GM12892 (cell line): ENCODE data around the gene IL32.

ENCODE experiments used
- POLR2A ChIP-seq: IDR thresholded peaks from 2 replicates; pipeline ENCODE4 v1.6.1; 2011; ENCODE audit warnings: low read depth, low read length, control low read depth
- POLR2AphosphoS5 ChIP-seq: IDR thresholded peaks from 2 replicates; pipeline ENCODE4 v1.6.1; 2011; ENCODE audit warnings: low read depth, low read length, control low read depth

DNA sequence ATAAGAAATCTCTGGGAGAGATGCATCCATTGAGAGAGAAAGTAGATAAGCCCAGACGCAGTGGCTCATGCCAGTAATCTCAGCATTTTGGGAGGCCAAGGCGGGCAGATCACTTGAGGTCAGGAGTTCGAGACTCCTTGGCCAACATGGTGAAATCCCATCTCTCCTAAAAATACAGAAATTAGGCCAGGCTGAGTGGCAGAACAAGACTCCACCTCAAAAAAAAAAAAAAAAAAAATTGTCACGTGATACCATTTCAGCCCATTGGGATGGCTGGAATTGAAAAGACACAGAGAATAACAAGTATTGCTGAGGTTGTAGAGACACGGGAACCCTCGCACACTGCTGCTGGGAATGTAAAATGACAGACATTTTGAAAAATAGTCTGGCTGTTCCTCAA is 2.9 kb upstream of the IL32 start:
- TF ChIP-seq POLR2A (no peak), POLR2AphosphoS5 (no peak)
